Endothelial cell of umbilical vein (primary cell): Measurements from ENCODE around the gene PRKCQ.

Source experiments
- CTCF ChIP-seq, 2 donors: IDR thresholded peaks; 1 replicate in 1 of 2; 2 replicates in 1 of 2; pipeline ENCODE4 v1.5.1; 2011; ENCODE audit warnings: low read length in 2 of 2, mild to moderate bottlenecking in 2 of 2, moderate library complexity in 2 of 2, control low read depth in 1 of 2, inconsistent platforms in 1 of 2, low read depth in 1 of 2; ENCODE audit not compliant: insufficient read depth in 1 of 2; ENCODE audit errors: extremely low read depth in 1 of 2
- EZH2 ChIP-seq: IDR thresholded peaks from 2 replicates; pipeline ENCODE4 v1.6.1; 2012; ENCODE audit warnings: borderline replicate concordance, low read depth, mild to moderate bottlenecking, moderate library complexity, low read length, inconsistent platforms; ENCODE audit not compliant: severe bottlenecking
- POLR2A ChIP-seq: IDR thresholded peaks from 2 replicates; pipeline ENCODE4 v1.6.1; 2012; ENCODE audit warnings: low read depth, mild to moderate bottlenecking, control low read depth, low read length

- TF ChIP-seq EZH2 (no peak), CTCF (IDR thresholded peaks at IDR 0.05; ENCODE audit: extremely low read depth in 1 of 2, insufficient read depth in 1 of 2, low read depth in 1 of 2, low read length in 2 of 2) (no peak), POLR2A (no peak)
These were observed 97.2 kb downstream of the PRKCQ start for GRCh38 chr10:6482737-6483357.
